ENCODE results near the gene CD82.
A peak's percentile ranks its signal among the peaks of the same experiment; 100 is the strongest.

The CD82 gene

GRCh38 chr11:44605068-44605708 is 39.7 kb downstream of the CD82 start:
- DNase-seq: no peak

GRCh38 chr11:44605965-44606364 is 40.5 kb downstream of the CD82 start:
- no peak for DNase-seq

GRCh38 chr11:44606472-44606871 is 41.0 kb downstream of the CD82 start:
- no peak for DNase-seq

- DNase-seq: no peak
Observed at GRCh38 chr11:44607319-44607962, 42.0 kb downstream of the CD82 start.

GRCh38 chr11:44607987-44608386 is 42.5 kb downstream of the CD82 start:
- no peak for DNase-seq

GRCh38 chr11:44608651-44608990 is 43.2 kb downstream of the CD82 start:
- DNase-seq: no peak

GRCh38 chr11:44608991-44609782 is 43.7 kb downstream of the CD82 start:
- peak; percentile 41 for DNase-seq

GRCh38 chr11:44609783-44610155 is 44.3 kb downstream of the CD82 start:
- no peak for DNase-seq

GRCh38 chr11:44610186-44610955 is 44.9 kb downstream of the CD82 start:
- DNase-seq: no peak

- DNase-seq: no peak
Observed at GRCh38 chr11:44611088-44611487, 45.6 kb downstream of the CD82 start.

GRCh38 chr11:44611687-44612434 is 46.4 kb downstream of the CD82 start:
- peak; percentile 42 for DNase-seq

- DNase-seq: peak; percentile 25
Observed at GRCh38 chr11:44613153-44613552, 47.7 kb downstream of the CD82 start.

- DNase-seq: no peak
Observed at GRCh38 chr11:44614281-44614775, 48.9 kb downstream of the CD82 start.

- no peak for DNase-seq
Observed at GRCh38 chr11:44615041-44615755, 49.7 kb downstream of the CD82 start.

GRCh38 chr11:44615913-44616791 is 50.7 kb downstream of the CD82 start:
- DNase-seq: no peak

GRCh38 chr11:44617671-44618461 is 52.4 kb downstream of the CD82 start:
- DNase-seq: no peak

GRCh38 chr11:44618561-44619425 is 53.3 kb downstream of the CD82 start:
- DNase-seq: no peak

GRCh38 chr11:44620328-44620725 is 54.9 kb downstream of the CD82 start:
- no peak for DNase-seq

GRCh38 chr11:44621140-44621681 is 55.7 kb downstream of the CD82 start:
- peak; percentile 68 for DNase-seq

All from activated CD4-positive, alpha-beta T cell treated with anti-CD3 and anti-CD28 coated beads, Interleukin-2, Interleukin-6, amounts not matched to agents 100 ng/mL and 50 ng/mL, durations not matched to agents 16 hours and 8 hours (primary cell).